ENCODE results near the gene STAT1. TPM values are rescaled to one million over a fixed set of nuclear protein-coding genes. Genes with fewer than 3 reads are reported as not detected.

STAT1 gene
- polyA plus RNA-seq, 1 donor (not counting 4 experiments of a cell fraction or from before 2014, with no cell fraction given), result 181 TPM

GRCh38 chr2:191048073-191048472 lies 34.1 kb upstream of the STAT1 start:
- H3K27ac ChIP-seq (ENCODE audit: control insufficient read depth, insufficient read depth, low read length), result no peak overlapping the region
- dilution Hi-C loops (cut with MboI; ENCODE audit: extremely low pct_ligation_motif_present, low sequenced_read_pairs), result no loop called here
- no peaks in the 10 kb centered on the region for H3K36me3 ChIP-seq (ENCODE audit: control insufficient read depth in 2 of 2, extremely low read depth in 1 of 2, insufficient read depth in 2 of 2, low read length in 2 of 2)
- no peaks in the 10 kb centered on the region for H3K4me1 ChIP-seq (ENCODE audit: control insufficient read depth, extremely low read depth, insufficient read depth, low read length)
- no peaks in the 10 kb centered on the region for H3K9me3 ChIP-seq (ENCODE audit: control insufficient read depth, low read depth, low read length)
- no peak overlapping the region for H2AFZ ChIP-seq (ENCODE audit: control insufficient read depth, low read length)
- no peak overlapping the region for H3K9ac ChIP-seq (ENCODE audit: control insufficient read depth, extremely low read depth, insufficient read depth, low read length)
- H3K27me3 ChIP-seq (ENCODE audit: control insufficient read depth, extremely low read depth, insufficient read depth, low read length), result no peaks in the 10 kb centered on the region
- no peak overlapping the region for H3K4me2 ChIP-seq (ENCODE audit: control insufficient read depth, extremely low read depth, insufficient read depth, low read depth, low read length)
- TF ChIP-seq, protein P1, sequence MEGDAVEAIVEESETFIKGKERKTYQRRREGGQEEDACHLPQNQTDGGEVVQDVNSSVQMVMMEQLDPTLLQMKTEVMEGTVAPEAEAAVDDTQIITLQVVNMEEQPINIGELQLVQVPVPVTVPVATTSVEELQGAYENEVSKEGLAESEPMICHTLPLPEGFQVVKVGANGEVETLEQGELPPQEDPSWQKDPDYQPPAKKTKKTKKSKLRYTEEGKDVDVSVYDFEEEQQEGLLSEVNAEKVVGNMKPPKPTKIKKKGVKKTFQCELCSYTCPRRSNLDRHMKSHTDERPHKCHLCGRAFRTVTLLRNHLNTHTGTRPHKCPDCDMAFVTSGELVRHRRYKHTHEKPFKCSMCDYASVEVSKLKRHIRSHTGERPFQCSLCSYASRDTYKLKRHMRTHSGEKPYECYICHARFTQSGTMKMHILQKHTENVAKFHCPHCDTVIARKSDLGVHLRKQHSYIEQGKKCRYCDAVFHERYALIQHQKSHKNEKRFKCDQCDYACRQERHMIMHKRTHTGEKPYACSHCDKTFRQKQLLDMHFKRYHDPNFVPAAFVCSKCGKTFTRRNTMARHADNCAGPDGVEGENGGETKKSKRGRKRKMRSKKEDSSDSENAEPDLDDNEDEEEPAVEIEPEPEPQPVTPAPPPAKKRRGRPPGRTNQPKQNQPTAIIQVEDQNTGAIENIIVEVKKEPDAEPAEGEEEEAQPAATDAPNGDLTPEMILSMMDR (optimal IDR thresholded peaks at IDR 0.05 in 1 of 3, IDR thresholded peaks at IDR 0.05 in 1 of 3, conservative IDR thresholded peaks at IDR 0.05 in 1 of 3; ENCODE audit: extremely low read depth in 1 of 3, insufficient read depth in 2 of 3, low read length in 3 of 3), result no peak
- no peak for TF ChIP-seq EZH2 (IDR thresholded peaks at IDR 0.05; ENCODE audit: low read length)
- H3K4me3 ChIP-seq (ENCODE audit: control insufficient read depth in 2 of 3, extremely low read depth in 1 of 3, insufficient read depth in 2 of 3, low read depth in 1 of 3, low read length in 3 of 3), result no peak overlapping the region
- no peaks in the 10 kb centered on the region for H3K79me2 ChIP-seq (ENCODE audit: control insufficient read depth, insufficient read depth, low read length)
- no peak for DNase-seq (ENCODE audit: low read depth, low spot score)
- no peaks in the 10 kb centered on the region for H3K9me1 ChIP-seq (ENCODE audit: control insufficient read depth, extremely low read depth, insufficient read depth, low read length)
- FAIRE-seq, result no peak
- no peaks in the 10 kb centered on the region for H4K20me1 ChIP-seq (ENCODE audit: control insufficient read depth, extremely low read depth, insufficient read depth, low read length)

GRCh38 chr2:191045141-191045540 lies 31.2 kb upstream of the STAT1 start:
- H3K27me3 ChIP-seq (ENCODE audit: control insufficient read depth, extremely low read depth, insufficient read depth, low read length), result no peaks in the 10 kb centered on the region
- TF ChIP-seq, protein P1 (optimal IDR thresholded peaks at IDR 0.05 in 1 of 3, IDR thresholded peaks at IDR 0.05 in 1 of 3, conservative IDR thresholded peaks at IDR 0.05 in 1 of 3; ENCODE audit: extremely low read depth in 1 of 3, insufficient read depth in 2 of 3, low read length in 3 of 3), result no peak
- no peak for TF ChIP-seq EZH2 (IDR thresholded peaks at IDR 0.05; ENCODE audit: low read length)
- no peaks in the 10 kb centered on the region for H3K79me2 ChIP-seq (ENCODE audit: control insufficient read depth, insufficient read depth, low read length)
- H3K27ac ChIP-seq (ENCODE audit: control insufficient read depth, insufficient read depth, low read length), result no peak overlapping the region
- no peak overlapping the region for H2AFZ ChIP-seq (ENCODE audit: control insufficient read depth, low read length)
- H3K4me3 ChIP-seq (ENCODE audit: control insufficient read depth in 2 of 3, extremely low read depth in 1 of 3, insufficient read depth in 2 of 3, low read depth in 1 of 3, low read length in 3 of 3), result no peak overlapping the region
- H3K4me1 ChIP-seq (ENCODE audit: control insufficient read depth, extremely low read depth, insufficient read depth, low read length), result peaks cover 6% of the 10 kb centered on the region
- dilution Hi-C loops (cut with MboI; ENCODE audit: extremely low pct_ligation_motif_present, low sequenced_read_pairs), result no loop called here
- no peak for FAIRE-seq
- H3K9me3 ChIP-seq (ENCODE audit: control insufficient read depth, low read depth, low read length), result no peaks in the 10 kb centered on the region
- H3K9me1 ChIP-seq (ENCODE audit: control insufficient read depth, extremely low read depth, insufficient read depth, low read length), result no peaks in the 10 kb centered on the region
- DNase-seq (ENCODE audit: low read depth, low spot score), result no peak
- H3K36me3 ChIP-seq (ENCODE audit: control insufficient read depth in 2 of 2, extremely low read depth in 1 of 2, insufficient read depth in 2 of 2, low read length in 2 of 2), result no peaks in the 10 kb centered on the region
- H4K20me1 ChIP-seq (ENCODE audit: control insufficient read depth, extremely low read depth, insufficient read depth, low read length), result no peaks in the 10 kb centered on the region
- H3K9ac ChIP-seq (ENCODE audit: control insufficient read depth, extremely low read depth, insufficient read depth, low read length), result no peak overlapping the region
- no peak overlapping the region for H3K4me2 ChIP-seq (ENCODE audit: control insufficient read depth, extremely low read depth, insufficient read depth, low read depth, low read length)

All from keratinocyte (primary cell).